ENCODE measurements around the gene ODC1.
A peak's percentile ranks its signal among the peaks of the same experiment; 100 is the strongest.
"Not testable (repeated sequence)": the region's sequence is repeated elsewhere in the genome, so short reads cannot be mapped to it uniquely, and the experiment has no call there.

Gene ODC1

DNA sequence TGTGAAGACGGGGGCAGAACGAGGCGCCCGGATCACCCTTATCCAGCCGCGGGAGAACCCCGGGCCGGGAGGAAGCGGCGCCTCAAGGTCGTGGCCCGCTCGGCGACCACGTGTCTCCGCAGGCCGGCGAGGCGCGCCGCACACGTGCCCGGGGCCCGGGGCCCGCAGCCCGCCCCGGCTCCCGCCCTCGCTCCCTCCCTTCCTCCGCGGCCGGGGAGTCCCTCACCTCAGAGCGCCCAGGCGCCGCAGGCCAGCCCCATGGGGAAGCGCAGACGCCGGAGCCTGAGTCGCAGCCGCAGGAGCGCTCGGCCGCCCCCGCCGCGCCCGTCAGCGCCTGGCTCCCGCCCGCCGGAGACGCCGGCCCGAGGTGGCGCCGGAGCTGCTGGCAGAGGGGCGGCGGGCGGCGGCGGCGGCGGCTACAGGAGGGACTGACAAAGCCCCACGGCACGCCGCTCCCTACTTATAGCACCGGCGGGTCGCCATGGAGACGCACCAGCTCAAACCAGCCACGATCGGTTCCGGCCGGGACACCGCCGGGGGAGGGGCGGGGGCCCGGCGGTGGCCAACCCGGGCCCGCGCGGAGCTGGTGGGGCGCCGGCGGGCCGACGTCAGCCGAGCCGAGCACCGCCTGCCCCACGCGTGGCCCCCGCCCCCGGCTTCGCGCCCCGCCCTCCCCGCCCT, at the start of gene ODC1:
Gene ODC1, minus strand, starts transcription at position 433 of the 681 bp plus-strand sequence. CDS start 3,295 bp downstream, outside the sequence.
- peak; percentile 97 for DNase-seq

GRCh38 chr2:10497797-10498251, 49.7 kb upstream of the ODC1 start:
- peak; percentile 84 for DNase-seq

DNA sequence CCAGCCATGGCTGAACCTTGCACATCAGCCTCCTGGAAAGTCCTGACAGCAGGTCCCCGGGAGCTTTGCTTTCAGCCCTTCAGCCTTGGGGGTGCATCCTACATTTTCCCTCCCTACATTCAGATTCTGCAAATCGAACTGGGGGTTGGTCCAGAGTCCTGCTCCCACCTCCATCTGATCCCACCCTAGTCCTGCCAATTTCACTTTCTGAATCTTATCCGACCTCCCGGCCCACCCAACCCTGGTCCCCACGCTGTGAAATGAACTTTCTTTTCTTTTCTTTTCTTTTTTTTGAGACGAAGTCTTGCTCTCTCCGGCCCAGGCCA, 47.8 kb upstream of the ODC1 start:
- DNase-seq, result no peak

- no peak for DNase-seq
Measured at GRCh38 chr2:10495311-10495987, 47.3 kb upstream of the ODC1 start.

DNA sequence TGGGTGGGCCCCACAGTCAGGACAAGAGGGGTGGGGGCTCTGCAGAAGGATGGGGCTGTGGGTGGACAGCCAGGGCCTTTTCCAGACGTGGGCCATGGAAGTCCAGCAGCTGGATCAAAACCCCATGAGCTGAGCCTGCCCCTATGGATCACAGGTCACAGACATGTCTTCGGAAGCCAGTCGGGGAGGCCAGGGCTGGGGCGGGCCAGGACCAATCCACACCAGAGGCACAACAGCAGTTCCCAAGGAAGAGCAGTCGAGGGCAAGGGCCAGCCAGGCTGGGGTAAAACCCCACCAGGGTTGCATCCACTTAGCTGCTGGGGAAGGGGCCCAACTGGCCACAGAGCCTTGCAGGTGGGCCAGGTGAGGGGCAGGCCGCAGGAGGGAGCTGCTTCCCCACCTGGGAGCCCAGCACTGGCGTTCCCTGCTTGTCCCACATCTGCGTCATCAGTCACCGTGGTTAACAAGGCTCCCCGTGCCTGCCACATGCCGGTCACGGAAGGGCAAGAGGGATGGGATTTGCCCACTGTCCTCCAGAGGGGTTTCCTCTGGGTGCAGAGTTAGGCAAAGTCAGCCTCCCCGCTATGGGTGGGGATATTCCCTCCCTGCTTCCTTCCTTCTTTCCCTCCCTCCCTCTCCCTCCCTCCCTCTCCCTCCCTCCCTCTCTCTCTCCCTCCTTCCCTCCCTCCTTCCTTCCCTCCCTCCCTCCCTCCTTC, 46.4 kb upstream of the ODC1 start:
- no peak for DNase-seq

DNA sequence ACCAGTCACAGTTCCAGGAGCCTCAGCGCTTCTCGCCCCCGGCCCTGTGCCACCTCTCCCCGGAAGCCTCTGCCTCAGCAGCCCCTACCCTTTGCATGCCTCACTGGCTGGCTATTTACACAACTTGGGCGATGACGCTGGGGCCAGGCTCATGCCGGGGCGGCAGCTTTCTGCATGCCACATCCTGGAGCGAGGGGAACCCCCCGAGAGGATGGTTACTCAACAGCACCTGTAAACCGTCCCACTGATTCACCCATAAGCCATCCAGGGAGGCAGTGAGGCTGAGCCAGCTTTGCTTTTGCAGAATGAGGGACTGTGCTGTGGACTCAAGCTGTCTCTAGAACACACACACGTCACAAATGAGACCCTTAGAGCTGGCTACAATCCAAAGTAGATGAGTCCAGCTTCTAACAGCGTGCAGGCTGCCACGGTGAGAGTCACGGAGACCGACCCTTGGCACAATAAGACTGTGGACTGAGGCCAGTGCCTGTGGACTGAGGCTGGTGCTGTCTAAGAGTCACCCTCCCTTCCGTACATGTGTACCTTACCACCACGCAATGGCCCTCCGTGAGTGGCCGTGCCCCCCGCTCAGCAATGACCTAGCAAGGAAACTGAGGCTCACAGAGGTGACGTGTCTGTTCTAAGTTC, 45.6 kb upstream of the ODC1 start:
- no peak for DNase-seq

GRCh38 chr2:10493075-10493633, 45.0 kb upstream of the ODC1 start:
- no peak for DNase-seq

DNA sequence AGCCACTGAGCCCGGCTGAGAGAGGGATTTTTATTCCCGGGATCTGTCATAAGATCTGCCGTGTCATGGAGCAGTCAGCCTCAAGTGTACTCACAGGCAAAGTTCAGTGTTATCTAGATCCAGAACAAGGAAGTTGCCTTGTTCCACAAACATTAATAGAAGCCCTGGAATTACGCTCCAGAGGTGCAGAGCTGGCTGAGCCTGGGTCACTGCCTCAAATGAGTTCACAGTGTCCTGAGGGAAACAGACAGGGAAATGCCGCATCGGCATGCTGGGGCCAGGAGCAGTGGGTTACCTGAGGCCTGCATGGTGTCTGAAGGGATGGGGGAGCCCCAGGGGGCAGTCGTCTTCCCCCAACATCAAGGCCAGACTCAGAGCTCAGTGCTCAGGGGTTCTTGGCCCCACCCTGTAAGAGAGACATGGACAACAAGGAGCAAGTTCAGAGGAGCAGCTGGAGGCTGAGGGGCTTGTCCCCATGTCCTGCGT, 42.7 kb upstream of the ODC1 start:
- no peak for DNase-seq

DNA sequence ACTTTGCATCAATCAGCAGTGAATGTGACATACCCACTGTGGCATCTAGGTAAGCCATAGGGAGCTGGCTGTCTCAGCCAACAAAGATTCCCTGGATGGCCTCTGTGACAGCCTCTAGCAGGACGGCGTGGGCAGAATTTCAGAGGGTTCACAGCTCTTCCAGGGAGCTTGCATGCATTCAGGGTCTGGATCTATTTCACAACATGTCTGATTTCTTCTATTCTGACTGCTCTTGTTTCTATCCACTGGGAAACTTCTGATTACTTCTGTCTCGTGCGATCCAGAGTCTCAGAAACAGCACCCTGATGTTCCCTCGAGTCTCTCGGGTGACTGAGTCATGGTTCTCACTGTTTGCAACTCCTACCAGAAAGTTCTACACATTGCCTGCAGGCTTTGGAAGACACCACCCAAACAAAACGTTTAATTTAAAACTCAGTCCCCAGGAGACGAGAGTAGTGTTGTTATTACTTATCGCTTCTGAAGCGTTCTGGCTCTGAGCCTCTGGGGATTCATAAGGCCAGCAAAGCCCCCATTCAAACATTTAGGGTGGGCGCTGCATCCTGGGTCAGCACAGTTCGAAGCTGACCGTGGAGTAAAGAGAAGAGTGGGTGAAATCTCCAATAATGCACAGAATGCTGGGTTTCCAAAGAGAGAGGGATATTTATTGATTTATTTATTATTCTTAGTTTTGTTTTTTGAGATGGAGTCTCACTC, 41.9 kb upstream of the ODC1 start:
- no peak for DNase-seq

DNA sequence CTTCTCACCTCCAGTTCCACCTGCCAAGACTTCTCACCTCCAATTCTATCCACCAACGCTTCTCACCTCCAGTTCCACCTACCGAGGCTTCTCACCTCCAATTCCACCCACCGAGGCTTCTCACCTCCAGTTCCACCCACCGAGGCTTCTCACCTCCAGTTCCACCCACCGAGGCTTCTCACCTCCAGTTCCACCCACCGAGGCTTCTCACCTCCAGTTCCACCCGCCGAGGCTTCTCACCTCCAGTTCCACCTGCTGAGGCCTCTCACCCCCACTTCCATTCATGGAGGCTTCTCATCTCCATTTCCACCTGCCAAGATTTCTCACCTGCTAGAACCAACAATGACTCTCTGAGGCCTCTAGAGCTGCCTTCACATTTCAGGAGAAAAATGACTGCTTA, 40.0 kb upstream of the ODC1 start:
- DNase-seq, result not testable (repeated sequence)

- DNase-seq, result not testable (repeated sequence)
Measured at GRCh38 chr2:10487741-10488104, 39.6 kb upstream of the ODC1 start.

DNA sequence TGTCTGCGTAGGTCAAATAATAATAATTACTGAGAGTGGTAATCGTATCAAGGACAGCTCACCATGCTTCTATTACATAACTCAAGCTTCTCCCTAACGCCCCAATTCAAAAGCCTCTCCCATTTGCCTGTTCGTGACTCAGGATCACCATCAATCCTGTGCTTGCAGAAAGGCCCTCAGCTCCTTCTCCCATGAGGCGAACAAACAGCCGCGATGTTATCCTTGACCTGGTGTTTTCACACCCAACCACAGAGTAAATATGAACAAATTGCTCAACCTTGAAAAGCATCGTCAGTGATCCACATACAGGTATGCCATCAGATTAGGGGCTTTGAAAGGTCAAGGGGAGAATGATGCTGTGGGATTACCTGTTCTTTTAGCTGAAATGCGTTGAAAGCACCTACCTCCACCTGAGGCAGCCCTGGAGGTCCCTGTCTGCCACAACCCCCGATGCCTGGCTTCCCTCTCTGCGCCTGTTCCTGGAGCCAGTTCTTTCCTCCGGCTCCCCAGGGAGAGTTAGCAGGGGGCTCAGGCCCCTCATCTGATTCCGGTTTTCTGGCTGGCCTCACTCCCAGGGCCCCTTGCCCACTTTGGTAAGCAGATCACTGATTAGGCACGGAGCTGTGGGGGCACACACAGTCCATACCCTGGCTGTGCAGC, 39.1 kb upstream of the ODC1 start:
- DNase-seq, result peak; percentile 34

DNA sequence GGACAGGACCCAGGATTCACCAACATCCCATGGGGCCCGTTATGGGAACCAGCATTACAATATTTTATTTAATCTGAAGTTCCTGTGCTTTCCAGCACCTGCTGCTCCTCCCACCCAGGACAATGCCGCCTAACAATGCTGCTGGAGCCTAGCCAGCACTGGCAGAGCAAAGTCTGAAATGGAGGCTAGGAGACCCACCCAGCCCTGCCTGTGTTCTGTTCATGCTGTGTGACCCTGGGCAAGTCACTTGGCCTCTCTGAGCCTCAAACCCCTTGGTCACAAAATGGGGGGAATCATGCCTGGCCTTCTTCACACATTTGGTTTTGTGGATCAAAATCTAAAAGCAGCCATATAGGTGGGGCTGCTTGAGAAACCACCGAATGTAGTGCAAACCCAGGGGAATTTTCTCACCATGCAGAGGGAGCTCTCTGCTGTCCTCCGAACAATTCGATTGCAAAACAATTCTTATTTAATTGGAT, 38.5 kb upstream of the ODC1 start:
- DNase-seq, result peak; percentile 53

DNA sequence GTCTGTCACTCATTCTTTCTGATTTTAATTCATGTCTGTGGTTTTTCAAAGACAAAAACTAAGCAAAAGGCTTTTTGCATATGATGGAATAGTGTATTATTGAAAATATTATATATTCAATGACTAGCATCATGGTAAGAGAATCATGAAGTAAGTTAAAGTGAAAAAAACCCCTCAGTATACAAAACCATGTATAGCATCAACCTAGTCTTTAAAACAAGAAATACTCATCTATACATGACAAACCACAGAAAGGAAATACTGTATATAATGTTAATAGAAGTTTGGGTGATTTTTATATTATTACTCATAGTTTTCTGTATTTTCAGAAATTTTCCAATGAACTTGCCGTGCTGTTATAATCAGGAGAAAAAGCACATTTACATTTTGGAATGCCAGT, 38.0 kb upstream of the ODC1 start:
- no peak for DNase-seq

DNA sequence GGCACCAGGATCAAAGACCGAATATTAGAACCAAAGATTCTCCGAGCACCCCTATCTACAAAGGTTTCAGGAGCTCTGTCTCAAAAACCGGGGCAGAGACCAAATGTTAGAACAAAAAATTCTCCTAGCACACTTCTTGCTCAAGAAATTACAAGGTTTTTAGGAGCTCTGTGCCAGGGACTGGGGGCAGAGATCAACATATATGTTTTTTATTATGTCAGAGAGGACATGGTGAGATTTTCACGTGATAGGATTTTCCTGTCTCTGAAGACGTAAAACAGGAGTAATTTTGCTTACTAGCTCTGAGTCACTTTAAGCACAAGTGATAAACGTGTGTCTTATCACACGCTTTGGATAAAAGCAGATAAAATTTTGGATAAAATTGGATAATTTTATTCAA, 34.8 kb upstream of the ODC1 start:
- no peak for DNase-seq

DNA sequence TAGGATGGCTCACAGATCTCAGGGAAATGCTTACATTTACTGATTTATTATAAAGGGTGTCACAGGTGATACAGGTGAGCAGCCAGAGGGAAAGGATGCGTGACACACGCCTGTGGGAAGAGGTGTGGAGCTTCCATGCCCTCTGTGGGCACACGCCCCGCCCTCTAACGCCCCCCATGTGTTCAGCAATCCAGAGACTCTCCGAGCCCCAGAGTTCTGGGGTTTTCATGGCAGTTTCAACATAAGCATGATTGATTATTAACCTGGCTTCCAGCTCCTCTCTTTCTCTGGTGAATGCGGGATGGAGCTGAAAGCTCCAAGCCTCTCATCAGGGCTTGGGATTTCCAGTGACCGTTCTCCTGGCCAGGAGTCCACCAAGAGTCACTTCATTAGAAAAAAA, 34.3 kb upstream of the ODC1 start:
- no peak for DNase-seq

DNA sequence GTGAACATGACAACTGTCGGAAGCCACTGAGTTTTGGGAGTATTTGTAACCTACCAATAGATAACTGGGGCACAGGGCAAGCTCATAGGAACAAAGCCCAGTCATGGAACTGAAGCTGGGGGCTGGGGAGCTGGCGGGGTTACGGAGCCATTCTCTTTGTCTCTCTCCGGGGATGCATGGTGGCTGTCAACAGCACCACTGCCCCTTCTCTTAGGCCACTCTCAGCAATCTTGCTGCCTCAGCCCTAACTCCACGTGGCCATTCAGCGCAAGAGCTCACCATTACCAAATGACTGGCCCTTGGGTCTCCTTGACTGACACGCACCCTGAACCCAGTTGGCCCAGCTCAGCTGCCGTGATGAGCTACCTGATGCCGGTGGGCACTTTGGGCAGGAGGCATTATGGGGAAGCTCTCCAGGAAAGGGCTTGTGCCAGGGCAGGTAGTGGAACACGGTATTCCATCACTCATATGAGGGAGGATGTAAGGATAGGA, 33.6 kb upstream of the ODC1 start:
- no peak for DNase-seq

- no peak for DNase-seq
Measured at GRCh38 chr2:10481055-10481665, 33.0 kb upstream of the ODC1 start.

- DNase-seq, result no peak
Measured at GRCh38 chr2:10480359-10480949, 32.3 kb upstream of the ODC1 start.

GRCh38 chr2:10478916-10479315, 30.8 kb upstream of the ODC1 start:
- peak; percentile 13 for DNase-seq

DNA sequence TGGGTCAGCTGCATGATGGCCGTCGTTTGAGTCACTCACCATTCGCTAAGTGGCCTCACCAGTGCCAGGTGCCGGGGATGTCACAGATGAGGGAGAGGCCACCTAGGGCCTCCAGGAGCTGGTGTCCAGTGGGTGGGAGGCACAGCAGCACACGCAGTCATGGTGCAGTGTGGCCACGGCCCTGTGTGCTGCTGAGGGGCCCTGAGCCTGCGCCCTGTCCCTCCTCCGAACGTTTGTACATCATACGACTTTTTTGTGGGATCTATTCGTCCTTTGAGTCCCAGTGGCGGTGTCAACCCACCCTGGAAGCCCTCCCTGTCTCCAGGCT, 30.1 kb upstream of the ODC1 start:
- DNase-seq, result no peak

All from NCI-H146 (cell line).